Chondrocyte (in vitro differentiated cells): ENCODE results near the gene SORT1. TPM values are rescaled to one million over a fixed set of nuclear protein-coding genes. Genes with fewer than 3 reads are reported as not detected.

ENCODE experiments used
- DNase-seq: peaks from one replicate; pipeline ENCODE4 v3.0.0; 2021; ENCODE audit warnings: mixed read lengths, low spot score
- H3K27ac Mint-ChIP-seq: one replicate; pipeline ENCODE4 v1.8.0; 2021; ENCODE audit warnings: mild to moderate bottlenecking, moderate library complexity, mixed read lengths; ENCODE audit not compliant: unreplicated experiment
- H3K27me3 Mint-ChIP-seq: 2 replicates; pipeline ENCODE4 v1.8.0; 2021; ENCODE audit warnings: low read depth, mixed read lengths
- H3K36me3 Mint-ChIP-seq: 2 replicates; pipeline ENCODE4 v1.8.0; 2021; ENCODE audit warnings: low read depth, mixed read lengths
- H3K4me1 Mint-ChIP-seq: 2 replicates; pipeline ENCODE4 v1.8.0; 2021; ENCODE audit warnings: low read depth, mild to moderate bottlenecking, mixed read lengths
- H3K4me3 Mint-ChIP-seq: one replicate; pipeline ENCODE4 v1.8.0; 2021; ENCODE audit warnings: mild to moderate bottlenecking, moderate library complexity, mixed read lengths; ENCODE audit not compliant: unreplicated experiment
- H3K9me3 Mint-ChIP-seq: 2 replicates; pipeline ENCODE4 v1.8.0; 2021; ENCODE audit warnings: low read depth, mixed read lengths
- CTCF ChIP-seq: fragments of 200-600 bp; sonication (generic); IDR thresholded peaks from 2 replicates; pipeline ENCODE4 v1.5.0; 2021; ENCODE audit warnings: antibody characterized with exemption, mild to moderate bottlenecking, moderate library complexity
- total RNA-seq: library from RNA; stranded (reverse); gene quantifications from 3 replicates; pipeline ENCODE4 v1.2.1, GENCODE V29; 2021

The SORT1 gene
- total RNA-seq, 1 donor from 2014 or later: 107 TPM

GRCh38 chr1:109279615-109280278 is 118.0 kb downstream of the SORT1 start:
- no peak for DNase-seq
- Mint-ChIP-seq H3K27me3 (no peaks in the 10 kb centered on the region), H3K4me3 (no peak overlapping the region), H3K27ac (no peak overlapping the region), H3K36me3 (peaks cover 1% of the 10 kb centered on the region), H3K9me3 (no peaks in the 10 kb centered on the region), H3K4me1 (peaks cover 50% of the 10 kb centered on the region)
- no peak for TF ChIP-seq CTCF

- peak; percentile 91 for TF ChIP-seq CTCF
- H3K9me3 Mint-ChIP-seq: no peaks in the 10 kb centered on the region
- H3K4me1 Mint-ChIP-seq: peaks cover 51% of the 10 kb centered on the region
- H3K27me3 Mint-ChIP-seq: no peaks in the 10 kb centered on the region
- H3K27ac Mint-ChIP-seq: peak overlapping the region; percentile 45
- DNase-seq: peak; percentile 73
- no peak overlapping the region for H3K4me3 Mint-ChIP-seq
- peaks cover 1% of the 10 kb centered on the region for H3K36me3 Mint-ChIP-seq
Observed at GRCh38 chr1:109277434-109278204, 120.1 kb downstream of the SORT1 start.

GRCh38 chr1:109275706-109276345 is 121.9 kb downstream of the SORT1 start:
- peak; percentile 22 for TF ChIP-seq CTCF
- H3K36me3 Mint-ChIP-seq: peaks cover 1% of the 10 kb centered on the region
- no peak for DNase-seq
- H3K4me1 Mint-ChIP-seq: peaks cover 34% of the 10 kb centered on the region
- no peaks in the 10 kb centered on the region for H3K27me3 Mint-ChIP-seq
- H3K27ac Mint-ChIP-seq: peak overlapping the region; percentile 89
- no peaks in the 10 kb centered on the region for H3K9me3 Mint-ChIP-seq
- peak overlapping the region; percentile 38 for H3K4me3 Mint-ChIP-seq

GRCh38 chr1:109274533-109275476 is 122.9 kb downstream of the SORT1 start:
- peak overlapping the region; percentile 38 for H3K4me3 Mint-ChIP-seq
- peaks cover 4% of the 10 kb centered on the region for H3K36me3 Mint-ChIP-seq
- H3K4me1 Mint-ChIP-seq: peaks cover 30% of the 10 kb centered on the region
- no peaks in the 10 kb centered on the region for H3K27me3 Mint-ChIP-seq
- H3K9me3 Mint-ChIP-seq: no peaks in the 10 kb centered on the region
- peak overlapping the region; percentile 89 for H3K27ac Mint-ChIP-seq
- TF ChIP-seq CTCF: no peak
- DNase-seq: peak; percentile 80
